Measurements from ENCODE around the gene ACKR2.

ACKR2 gene

GRCh38 chr3:42841332-42841731, 32.1 kb downstream of the ACKR2 start:
- Histone ChIP-seq H2AFZ (ENCODE audit: low read depth) (no peak overlapping the region), H3K79me2 (ENCODE audit: insufficient read depth, low read depth) (no peaks in the 10 kb centered on the region), H3K36me3 (ENCODE audit: insufficient read depth) (no peaks in the 10 kb centered on the region), H3K4me2 (no peak overlapping the region), H3K27me3 (ENCODE audit: insufficient read depth, low read depth) (no peaks in the 10 kb centered on the region), H3K4me1 (ENCODE audit: low read depth, poor library complexity, severe bottlenecking) (no peaks in the 10 kb centered on the region), H3K27ac (no peak overlapping the region), H4K20me1 (ENCODE audit: insufficient read depth) (no peaks in the 10 kb centered on the region), H3K4me3 (IDR thresholded peaks at IDR 0.05; ENCODE audit: insufficient read depth, low read depth, low read length) (no peak overlapping the region), H3K9ac (no peak overlapping the region)
- TF ChIP-seq CTCF (conservative IDR thresholded peaks at IDR 0.05; ENCODE audit: low read depth, low read length) = no peak

- no peak overlapping the region for H3K4me3 ChIP-seq (IDR thresholded peaks at IDR 0.05; ENCODE audit: insufficient read depth, low read depth, low read length)
- H4K20me1 ChIP-seq (ENCODE audit: insufficient read depth) = no peaks in the 10 kb centered on the region
- no peaks in the 10 kb centered on the region for H3K27me3 ChIP-seq (ENCODE audit: insufficient read depth, low read depth)
- H3K9ac ChIP-seq = no peak overlapping the region
- no peak overlapping the region for H3K4me2 ChIP-seq
- TF ChIP-seq CTCF (conservative IDR thresholded peaks at IDR 0.05; ENCODE audit: low read depth, low read length) = no peak
- no peaks in the 10 kb centered on the region for H3K79me2 ChIP-seq (ENCODE audit: insufficient read depth, low read depth)
- no peak overlapping the region for H3K27ac ChIP-seq
- no peak overlapping the region for H2AFZ ChIP-seq (ENCODE audit: low read depth)
- no peaks in the 10 kb centered on the region for H3K36me3 ChIP-seq (ENCODE audit: insufficient read depth)
- H3K4me1 ChIP-seq (ENCODE audit: low read depth, poor library complexity, severe bottlenecking) = no peaks in the 10 kb centered on the region
Observed at GRCh38 chr3:42843713-42844411, 34.6 kb downstream of the ACKR2 start.

GRCh38 chr3:42844412-42844713, 35.1 kb downstream of the ACKR2 start:
- no peak for TF ChIP-seq CTCF (conservative IDR thresholded peaks at IDR 0.05; ENCODE audit: low read depth, low read length)
- H3K27me3 ChIP-seq (ENCODE audit: insufficient read depth, low read depth) = no peaks in the 10 kb centered on the region
- no peaks in the 10 kb centered on the region for H3K79me2 ChIP-seq (ENCODE audit: insufficient read depth, low read depth)
- no peaks in the 10 kb centered on the region for H4K20me1 ChIP-seq (ENCODE audit: insufficient read depth)
- H2AFZ ChIP-seq (ENCODE audit: low read depth) = no peak overlapping the region
- no peaks in the 10 kb centered on the region for H3K4me1 ChIP-seq (ENCODE audit: low read depth, poor library complexity, severe bottlenecking)
- H3K4me3 ChIP-seq (IDR thresholded peaks at IDR 0.05; ENCODE audit: insufficient read depth, low read depth, low read length) = no peak overlapping the region
- H3K4me2 ChIP-seq = no peak overlapping the region
- H3K27ac ChIP-seq = no peak overlapping the region
- no peaks in the 10 kb centered on the region for H3K36me3 ChIP-seq (ENCODE audit: insufficient read depth)
- no peak overlapping the region for H3K9ac ChIP-seq

DNA sequence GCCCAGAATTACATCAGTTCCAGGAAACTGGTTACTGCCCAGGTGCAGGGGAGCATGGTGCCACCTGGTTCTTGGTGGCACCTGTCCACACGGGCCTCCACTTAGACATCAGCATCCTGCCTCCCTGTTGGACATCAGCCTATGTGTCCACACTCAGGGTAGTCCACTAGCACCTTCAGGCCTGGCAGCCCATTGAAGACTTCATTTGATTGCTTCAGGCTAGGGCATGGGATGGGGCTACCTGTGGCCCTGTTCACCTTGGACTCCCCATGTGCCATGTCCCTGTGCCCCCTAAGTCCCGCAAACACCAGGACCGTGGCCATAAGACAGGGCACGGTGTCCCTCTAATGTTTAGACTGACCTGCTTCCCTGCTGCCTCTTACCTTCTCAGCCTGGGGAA, 35.6 kb downstream of the ACKR2 start:
- Histone ChIP-seq H3K4me3 (IDR thresholded peaks at IDR 0.05; ENCODE audit: insufficient read depth, low read depth, low read length) (no peak overlapping the region), H3K27me3 (ENCODE audit: insufficient read depth, low read depth) (no peaks in the 10 kb centered on the region), H3K9ac (no peak overlapping the region), H3K36me3 (ENCODE audit: insufficient read depth) (no peaks in the 10 kb centered on the region), H4K20me1 (ENCODE audit: insufficient read depth) (no peaks in the 10 kb centered on the region), H3K4me1 (ENCODE audit: low read depth, poor library complexity, severe bottlenecking) (no peaks in the 10 kb centered on the region), H2AFZ (ENCODE audit: low read depth) (no peak overlapping the region), H3K79me2 (ENCODE audit: insufficient read depth, low read depth) (no peaks in the 10 kb centered on the region), H3K4me2 (no peak overlapping the region), H3K27ac (no peak overlapping the region)
- TF ChIP-seq CTCF (conservative IDR thresholded peaks at IDR 0.05; ENCODE audit: low read depth, low read length) = no peak

All from KMS-11 (cell line).